MCF 10A (cell line): ENCODE measurements around the gene TULP4. TPM values are rescaled to one million over a fixed set of nuclear protein-coding genes. Genes with fewer than 3 reads are reported as not detected.

Source experiments
- BruUV-seq: library from RNA; stranded (reverse); fragments of 400-500 nt; replicated peaks from 2 replicates; lab custom pipeline; 2021; lab: Mats Ljungman, UMichigan
- CTCF ChIA-PET: fragments of 300-600 bp; sonication (Branson Sonifier 250); formaldehyde crosslinking; extraction: SDS; loops from one replicate; lab custom pipeline; 2021; ENCODE audit warnings: antibody characterized with exemption, inconsistent platforms; lab: Yijun Ruan, JAX
- POLR2A ChIA-PET: fragments of 300-600, 350-650 bp; sonication (Branson Sonifier 250); formaldehyde crosslinking; extraction: SDS; loops from one replicate; lab custom pipeline; 2020; ENCODE audit warnings: antibody characterized with exemption, inconsistent platforms; lab: Yijun Ruan, JAX
- DNase-seq: peaks from one replicate; pipeline ENCODE4 v3.0.0-alpha.2; 2018; ENCODE audit not compliant: unreplicated experiment
- H3K27ac Mint-ChIP-seq: one replicate; pipeline ENCODE4 v1.8.0; 2022; ENCODE audit warnings: mild to moderate bottlenecking, low read depth, mixed read lengths; ENCODE audit not compliant: unreplicated experiment
- H3K27me3 Mint-ChIP-seq: one replicate; pipeline ENCODE4 v1.8.0; 2022; ENCODE audit warnings: mixed read lengths; ENCODE audit not compliant: insufficient read depth, unreplicated experiment
- H3K36me3 Mint-ChIP-seq: one replicate; pipeline ENCODE4 v1.8.0; 2022; ENCODE audit warnings: mild to moderate bottlenecking, moderate library complexity, mixed read lengths; ENCODE audit not compliant: insufficient read depth, unreplicated experiment
- H3K4me1 Mint-ChIP-seq: one replicate; pipeline ENCODE4 v1.8.0; 2022; ENCODE audit warnings: mixed read lengths; ENCODE audit not compliant: insufficient read depth, unreplicated experiment
- H3K4me3 Mint-ChIP-seq: one replicate; pipeline ENCODE4 v1.8.0; 2022; ENCODE audit warnings: mild to moderate bottlenecking, moderate library complexity, mixed read lengths; ENCODE audit not compliant: unreplicated experiment
- H3K9me3 Mint-ChIP-seq: one replicate; pipeline ENCODE4 v1.8.0; 2022; ENCODE audit warnings: mixed read lengths; ENCODE audit not compliant: unreplicated experiment
- intact Hi-C: fragments of 100-400 bp; cut with micrococcal nuclease; formaldehyde crosslinking; loops from 2 replicates; pipeline ENCODE4 v1.14.1; 2022
- total RNA-seq: library from RNA; stranded (reverse); gene quantifications from 2 replicates; pipeline ENCODE4 v1.2.3, GENCODE V29; 2022
- TF ChIP-seq, protein P1 (sequence below): fragments of 200-600 bp; IDR thresholded peaks from one replicate; pipeline ENCODE4 v1.8.0; 2022; ENCODE audit warnings: antibody characterized with exemption, mild to moderate bottlenecking; ENCODE audit not compliant: unreplicated experiment

The TULP4 gene
- total RNA-seq, 1 experiment from 2014 or later: 64.2 TPM

DNA sequence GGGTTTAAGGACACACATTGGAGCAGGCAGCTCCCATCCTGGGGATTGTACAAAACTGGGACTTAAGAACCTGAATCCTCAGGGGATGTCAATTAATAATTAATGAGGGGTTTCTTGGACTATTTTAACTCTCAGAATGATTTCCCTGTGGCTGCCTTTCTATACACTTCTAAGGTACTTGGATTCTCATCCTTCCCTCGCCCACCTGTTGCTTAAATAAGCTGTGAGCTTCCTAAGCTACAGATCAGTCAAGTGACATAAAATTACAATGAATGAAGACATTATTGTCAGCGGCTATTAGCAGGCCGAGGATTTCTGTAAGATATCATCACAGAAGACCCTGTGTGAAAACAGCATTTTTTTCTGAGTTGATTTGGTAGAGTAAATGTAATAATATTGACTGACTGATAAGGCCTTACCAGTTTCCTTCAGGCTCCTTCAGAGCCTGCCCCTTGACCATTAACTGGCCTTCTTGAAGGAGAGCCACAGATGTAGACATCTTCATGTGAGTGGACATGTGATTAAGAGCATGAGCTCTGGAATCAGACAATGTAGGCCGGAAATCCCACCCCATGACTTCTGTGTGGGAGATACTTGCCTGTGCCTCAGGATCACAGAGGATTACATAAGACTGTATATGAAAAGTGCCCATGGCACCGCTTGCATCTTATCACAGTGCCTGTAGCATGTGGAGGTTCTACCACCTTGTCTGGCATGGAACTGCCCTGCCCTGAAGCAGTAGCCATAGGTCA, 101.7 kb downstream of the TULP4 start:
- H3K36me3 Mint-ChIP-seq: peaks cover 15% of the 10 kb centered on the region
- no peak for DNase-seq
- TF ChIP-seq, protein P1, sequence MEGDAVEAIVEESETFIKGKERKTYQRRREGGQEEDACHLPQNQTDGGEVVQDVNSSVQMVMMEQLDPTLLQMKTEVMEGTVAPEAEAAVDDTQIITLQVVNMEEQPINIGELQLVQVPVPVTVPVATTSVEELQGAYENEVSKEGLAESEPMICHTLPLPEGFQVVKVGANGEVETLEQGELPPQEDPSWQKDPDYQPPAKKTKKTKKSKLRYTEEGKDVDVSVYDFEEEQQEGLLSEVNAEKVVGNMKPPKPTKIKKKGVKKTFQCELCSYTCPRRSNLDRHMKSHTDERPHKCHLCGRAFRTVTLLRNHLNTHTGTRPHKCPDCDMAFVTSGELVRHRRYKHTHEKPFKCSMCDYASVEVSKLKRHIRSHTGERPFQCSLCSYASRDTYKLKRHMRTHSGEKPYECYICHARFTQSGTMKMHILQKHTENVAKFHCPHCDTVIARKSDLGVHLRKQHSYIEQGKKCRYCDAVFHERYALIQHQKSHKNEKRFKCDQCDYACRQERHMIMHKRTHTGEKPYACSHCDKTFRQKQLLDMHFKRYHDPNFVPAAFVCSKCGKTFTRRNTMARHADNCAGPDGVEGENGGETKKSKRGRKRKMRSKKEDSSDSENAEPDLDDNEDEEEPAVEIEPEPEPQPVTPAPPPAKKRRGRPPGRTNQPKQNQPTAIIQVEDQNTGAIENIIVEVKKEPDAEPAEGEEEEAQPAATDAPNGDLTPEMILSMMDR: no peak
- no peaks in the 10 kb centered on the region for H3K9me3 Mint-ChIP-seq
- H3K4me3 Mint-ChIP-seq: no peak overlapping the region
- BruUV-seq: no TSS peak
- ChIA-PET POLR2A (no interaction called here), CTCF (interaction anchor here (0.7 to 0.8 kb wide), 2 partner anchors 28 to 83 kb away, joined by 3 read pairs; no protein-coding TSS in a partner anchor)
- intact Hi-C loops: no loop called here
- no peaks in the 10 kb centered on the region for H3K27me3 Mint-ChIP-seq
- H3K4me1 Mint-ChIP-seq: peaks cover 32% of the 10 kb centered on the region
- peak overlapping the region; percentile 50 for H3K27ac Mint-ChIP-seq

- Mint-ChIP-seq H3K4me1 (peaks cover 24% of the 10 kb centered on the region), H3K36me3 (peaks cover 15% of the 10 kb centered on the region), H3K27me3 (no peaks in the 10 kb centered on the region), H3K27ac (no peak overlapping the region), H3K9me3 (no peaks in the 10 kb centered on the region), H3K4me3 (no peak overlapping the region)
- ChIA-PET CTCF (interaction anchor here (0.7 kb wide), 1 partner anchor 495 kb away, joined by 3 read pairs; no protein-coding TSS in a partner anchor), POLR2A (no interaction called here)
- no TSS peak for BruUV-seq
- TF ChIP-seq, protein P1: no peak
- intact Hi-C loops: no loop called here
- DNase-seq: no peak
These were observed 102.6 kb downstream of the TULP4 start for GRCh38 chr6:158414851-158415262.

GRCh38 chr6:158415666-158416065, 103.4 kb downstream of the TULP4 start:
- BruUV-seq: no TSS peak
- H3K36me3 Mint-ChIP-seq: peaks cover 17% of the 10 kb centered on the region
- CTCF ChIA-PET: interaction anchor here (0.7 to 1.2 kb wide), 2 partner anchors 194 to 496 kb away, joined by 3 read pairs; no protein-coding TSS in a partner anchor

More at GRCh38 chr6:158415666-158416065, 103.4 kb downstream of the TULP4 start:
- POLR2A ChIA-PET: interaction anchor here (0.6 kb wide), 1 partner anchor 244 kb away, joined by 3 read pairs; no protein-coding TSS in a partner anchor
- H3K4me1 Mint-ChIP-seq: peaks cover 21% of the 10 kb centered on the region
- H3K27ac Mint-ChIP-seq: no peak overlapping the region
- H3K27me3 Mint-ChIP-seq: no peaks in the 10 kb centered on the region
- DNase-seq: no peak
- no peaks in the 10 kb centered on the region for H3K9me3 Mint-ChIP-seq
- TF ChIP-seq, protein P1: no peak
- H3K4me3 Mint-ChIP-seq: no peak overlapping the region
- intact Hi-C loops: no loop called here
